Ishikawa (cell line): ENCODE data around the gene PHF13.

Experiments used
- CEBPB ChIP-seq: IDR thresholded peaks from 2 replicates; pipeline ENCODE4 v1.6.1; 2012
- EP300 ChIP-seq: IDR thresholded peaks from 2 replicates; pipeline ENCODE4 v1.6.1; 2012; ENCODE audit warnings: borderline replicate concordance
- MAX ChIP-seq: IDR thresholded peaks from 2 replicates; pipeline ENCODE4 v1.6.1; 2012
- TEAD4 ChIP-seq: IDR thresholded peaks from 2 replicates; pipeline ENCODE4 v1.6.1; 2012

- TF ChIP-seq TEAD4 (no peak), MAX (no peak), EP300 (no peak), CEBPB (no peak)
These were observed 21.1 kb upstream of the PHF13 start for GRCh38 chr1:6592441-6592840.
